Neural cell (in vitro differentiated cells): ENCODE measurements around the gene MYO9A. TPM values are rescaled to one million over a fixed set of nuclear protein-coding genes. Genes with fewer than 3 reads are reported as not detected.

Source experiments
- H2AFZ ChIP-seq: fragments of 200-600, 300-800 bp; sonication (generic), shearing (Covaris generic); 2 replicates; pipeline ENCODE4 v1.6.0; 2014; ENCODE audit warnings: low read depth, mild to moderate bottlenecking, antibody characterized with exemption, low read length, moderate library complexity
- H3F3A ChIP-seq: fragments of 200-600 bp; shearing (Covaris generic); 2 replicates; pipeline ENCODE4 v1.6.1; 2016; ENCODE audit warnings: mild to moderate bottlenecking, moderate library complexity, mixed read lengths, antibody characterized with exemption, low read length; ENCODE audit not compliant: insufficient read depth, poor library complexity, severe bottlenecking
- H3K27ac ChIP-seq: fragments of 200-600, 300-800 bp; sonication (generic), shearing (Covaris generic); 2 replicates; pipeline ENCODE4 v1.5.1; 2014; ENCODE audit warnings: mild to moderate bottlenecking, low read length, moderate library complexity
- H3K27me3 ChIP-seq: fragments of 300-800, 200-600 bp; sonication (generic), shearing (Covaris generic); 2 replicates; pipeline ENCODE4 v1.6.0; 2014; ENCODE audit warnings: mild to moderate bottlenecking, low read depth, low read length, moderate library complexity; ENCODE audit not compliant: insufficient read depth
- H3K36me3 ChIP-seq: fragments of 300-800, 200-600 bp; sonication (generic), shearing (Covaris generic); 2 replicates; pipeline ENCODE4 v1.5.1; 2014; ENCODE audit warnings: mild to moderate bottlenecking, antibody characterized with exemption, low read length, moderate library complexity; ENCODE audit not compliant: insufficient read depth
- H3K4me2 ChIP-seq: fragments of 300-800, 200-600 bp; sonication (generic), shearing (Covaris generic); 2 replicates; pipeline ENCODE4 v1.6.0; 2014; ENCODE audit warnings: mild to moderate bottlenecking, low read length
- H3K4me3 ChIP-seq: fragments of 300-800, 200-600 bp; sonication (generic), shearing (Covaris generic); 2 replicates; pipeline ENCODE4 v1.5.1; 2014; ENCODE audit warnings: mild to moderate bottlenecking, low read length, moderate library complexity
- H3K79me2 ChIP-seq: fragments of 200-600 bp; shearing (Covaris generic); replicated peaks from 2 replicates; pipeline ENCODE4 v1.6.0; 2014; ENCODE audit warnings: mild to moderate bottlenecking, low read length, moderate library complexity; ENCODE audit not compliant: insufficient read depth
- H3K9ac ChIP-seq: fragments of 300-800, 200-600 bp; sonication (generic), shearing (Covaris generic); 2 replicates; pipeline ENCODE4 v1.6.1; 2016; ENCODE audit warnings: mild to moderate bottlenecking, low read length, mixed read lengths
- H3K9me2 ChIP-seq: fragments of 200-600 bp; shearing (Covaris generic); 2 replicates; pipeline ENCODE4 v1.6.1; 2016; ENCODE audit warnings: mild to moderate bottlenecking, low read length, mixed read lengths; ENCODE audit not compliant: insufficient read depth
- H3K9me3 ChIP-seq: fragments of 200-600, 300-800 bp; sonication (generic), shearing (Covaris generic); 2 replicates; pipeline ENCODE4 v1.6.1; 2016; ENCODE audit warnings: mild to moderate bottlenecking, mixed run types, low read length, moderate library complexity, mixed read lengths
- H4K20me1 ChIP-seq: fragments of 200-600 bp; shearing (Covaris generic); 2 replicates; pipeline ENCODE4 v1.6.1; 2016; ENCODE audit warnings: mild to moderate bottlenecking, mixed run types; ENCODE audit not compliant: insufficient read depth
- EP300 ChIP-seq: fragments of 450-650 bp; conservative IDR thresholded peaks from 2 replicates; pipeline ENCODE4 v1.6.1; 2014; ENCODE audit warnings: antibody characterized with exemption, mild to moderate bottlenecking, moderate library complexity; ENCODE audit not compliant: poor library complexity, severe bottlenecking
- EZH2 ChIP-seq: fragments of 200-600, 300-800 bp; shearing (Covaris generic), sonication (generic); IDR thresholded peaks from 2 replicates; pipeline ENCODE4 v1.6.1; 2014; ENCODE audit warnings: antibody characterized with exemption, low read length, borderline replicate concordance, mild to moderate bottlenecking; ENCODE audit not compliant: insufficient read depth, poor library complexity, severe bottlenecking
- MXI1 ChIP-seq: fragments of 450-650 bp; conservative IDR thresholded peaks from 2 replicates; pipeline ENCODE4 v1.6.1; 2014; ENCODE audit warnings: antibody characterized with exemption, mild to moderate bottlenecking; ENCODE audit not compliant: poor library complexity, severe bottlenecking
- POLR2AphosphoS5 ChIP-seq: IDR thresholded peaks from 2 replicates; pipeline ENCODE4 v1.6.1; 2012
- RAD21 ChIP-seq: fragments of 450-650 bp; conservative IDR thresholded peaks from 2 replicates; pipeline ENCODE4 v1.6.1; 2014; ENCODE audit warnings: antibody characterized with exemption, mild to moderate bottlenecking, moderate library complexity
- SMC3 ChIP-seq: fragments of 450-650 bp; conservative IDR thresholded peaks from 2 replicates; pipeline ENCODE4 v1.6.1; 2014; ENCODE audit warnings: antibody characterized with exemption, mild to moderate bottlenecking, moderate library complexity; ENCODE audit not compliant: poor library complexity
- TAF1 ChIP-seq: IDR thresholded peaks from 2 replicates; pipeline ENCODE4 v1.6.1; 2012; ENCODE audit warnings: low read depth
- polyA plus RNA-seq: library from polyadenylated mRNA; depleted of rRNA; stranded (reverse); fragments of >200 nt; gene quantifications from 2 replicates; pipeline ENCODE4 v1.2.3, GENCODE V29; 2014
- TF ChIP-seq, protein P1 (sequence below): fragments of 450-650 bp; IDR thresholded peaks from 2 replicates; pipeline ENCODE4 v1.5.1; 2014; ENCODE audit warnings: antibody characterized with exemption, mild to moderate bottlenecking, moderate library complexity; ENCODE audit not compliant: poor library complexity, severe bottlenecking
- TF ChIP-seq, protein P2 (sequence below): IDR thresholded peaks from 2 replicates; pipeline ENCODE4 v1.6.1; 2012; ENCODE audit warnings: borderline replicate concordance

Gene MYO9A
- polyA plus RNA-seq, 1 donor from 2014 or later = 22.7 TPM

DNA sequence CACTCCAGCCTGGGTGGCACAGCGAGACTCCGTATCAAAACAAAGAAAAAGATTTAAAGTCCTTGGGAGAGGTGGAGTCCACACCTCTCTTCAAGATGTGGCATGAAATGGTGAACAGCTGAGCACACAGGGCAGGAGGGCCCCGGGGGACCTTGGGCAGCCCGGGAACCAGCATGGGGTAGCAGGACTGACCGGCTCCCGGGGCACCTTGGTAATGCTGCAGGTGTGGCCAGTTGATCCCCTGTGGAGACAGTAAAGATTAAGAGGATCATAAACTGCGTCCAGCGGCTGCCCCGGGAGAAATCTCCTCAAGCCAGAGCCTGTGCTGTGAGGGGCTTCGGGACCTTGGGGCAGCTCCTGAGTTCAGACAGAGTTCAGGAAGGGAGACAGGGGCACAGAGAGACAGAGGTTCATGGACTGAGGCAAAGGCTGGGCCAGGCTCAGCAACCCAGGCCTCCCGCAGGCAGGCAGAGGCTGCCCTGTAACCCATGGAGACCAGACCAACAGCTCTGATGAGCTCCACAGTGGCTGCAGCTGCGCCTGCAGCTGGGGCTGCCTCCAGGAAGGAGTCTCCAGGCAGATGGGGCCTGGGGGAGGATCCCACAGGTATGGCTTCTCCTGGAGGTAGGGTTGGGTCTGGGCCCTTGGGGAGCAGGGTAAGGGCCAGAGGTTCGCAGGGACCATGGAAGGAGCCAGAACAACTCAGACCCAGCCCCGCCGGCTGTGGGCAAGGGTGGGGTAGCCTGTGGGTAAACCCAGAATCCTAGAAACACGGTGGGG is 307.5 kb downstream of the MYO9A start, which contains the start of gene NR2E3:
NR2E3 (plus strand) TSS at position 299 of the 780 bp plus-strand sequence; CDS start at position 489, 190 bp downstream.
- Histone ChIP-seq H3K27me3 (no peaks in the 10 kb centered on the region), H3K9me2 (no peaks in the 10 kb centered on the region), H2AFZ (no peak within 1 kb of the TSS), H3K79me2 (no peaks in the 10 kb centered on the region), H3K4me3 (no peak within 1 kb of the TSS), H3F3A (no peaks in the 10 kb centered on the region), H3K36me3 (no peaks in the 10 kb centered on the region), H3K27ac (no peak within 1 kb of the TSS), H3K9ac (no peak within 1 kb of the TSS), H4K20me1 (no peaks in the 10 kb centered on the region), H3K4me2 (no peak within 1 kb of the TSS), H3K9me3 (no peaks in the 10 kb centered on the region)
- TF ChIP-seq EZH2 (no peak), EP300 (no peak), POLR2AphosphoS5 (no peak), MXI1 (no peak), SMC3 (no peak), TAF1 (no peak), RAD21 (no peak)
- TF ChIP-seq, protein P1, sequence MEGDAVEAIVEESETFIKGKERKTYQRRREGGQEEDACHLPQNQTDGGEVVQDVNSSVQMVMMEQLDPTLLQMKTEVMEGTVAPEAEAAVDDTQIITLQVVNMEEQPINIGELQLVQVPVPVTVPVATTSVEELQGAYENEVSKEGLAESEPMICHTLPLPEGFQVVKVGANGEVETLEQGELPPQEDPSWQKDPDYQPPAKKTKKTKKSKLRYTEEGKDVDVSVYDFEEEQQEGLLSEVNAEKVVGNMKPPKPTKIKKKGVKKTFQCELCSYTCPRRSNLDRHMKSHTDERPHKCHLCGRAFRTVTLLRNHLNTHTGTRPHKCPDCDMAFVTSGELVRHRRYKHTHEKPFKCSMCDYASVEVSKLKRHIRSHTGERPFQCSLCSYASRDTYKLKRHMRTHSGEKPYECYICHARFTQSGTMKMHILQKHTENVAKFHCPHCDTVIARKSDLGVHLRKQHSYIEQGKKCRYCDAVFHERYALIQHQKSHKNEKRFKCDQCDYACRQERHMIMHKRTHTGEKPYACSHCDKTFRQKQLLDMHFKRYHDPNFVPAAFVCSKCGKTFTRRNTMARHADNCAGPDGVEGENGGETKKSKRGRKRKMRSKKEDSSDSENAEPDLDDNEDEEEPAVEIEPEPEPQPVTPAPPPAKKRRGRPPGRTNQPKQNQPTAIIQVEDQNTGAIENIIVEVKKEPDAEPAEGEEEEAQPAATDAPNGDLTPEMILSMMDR = no peak
- TF ChIP-seq, protein P2, sequence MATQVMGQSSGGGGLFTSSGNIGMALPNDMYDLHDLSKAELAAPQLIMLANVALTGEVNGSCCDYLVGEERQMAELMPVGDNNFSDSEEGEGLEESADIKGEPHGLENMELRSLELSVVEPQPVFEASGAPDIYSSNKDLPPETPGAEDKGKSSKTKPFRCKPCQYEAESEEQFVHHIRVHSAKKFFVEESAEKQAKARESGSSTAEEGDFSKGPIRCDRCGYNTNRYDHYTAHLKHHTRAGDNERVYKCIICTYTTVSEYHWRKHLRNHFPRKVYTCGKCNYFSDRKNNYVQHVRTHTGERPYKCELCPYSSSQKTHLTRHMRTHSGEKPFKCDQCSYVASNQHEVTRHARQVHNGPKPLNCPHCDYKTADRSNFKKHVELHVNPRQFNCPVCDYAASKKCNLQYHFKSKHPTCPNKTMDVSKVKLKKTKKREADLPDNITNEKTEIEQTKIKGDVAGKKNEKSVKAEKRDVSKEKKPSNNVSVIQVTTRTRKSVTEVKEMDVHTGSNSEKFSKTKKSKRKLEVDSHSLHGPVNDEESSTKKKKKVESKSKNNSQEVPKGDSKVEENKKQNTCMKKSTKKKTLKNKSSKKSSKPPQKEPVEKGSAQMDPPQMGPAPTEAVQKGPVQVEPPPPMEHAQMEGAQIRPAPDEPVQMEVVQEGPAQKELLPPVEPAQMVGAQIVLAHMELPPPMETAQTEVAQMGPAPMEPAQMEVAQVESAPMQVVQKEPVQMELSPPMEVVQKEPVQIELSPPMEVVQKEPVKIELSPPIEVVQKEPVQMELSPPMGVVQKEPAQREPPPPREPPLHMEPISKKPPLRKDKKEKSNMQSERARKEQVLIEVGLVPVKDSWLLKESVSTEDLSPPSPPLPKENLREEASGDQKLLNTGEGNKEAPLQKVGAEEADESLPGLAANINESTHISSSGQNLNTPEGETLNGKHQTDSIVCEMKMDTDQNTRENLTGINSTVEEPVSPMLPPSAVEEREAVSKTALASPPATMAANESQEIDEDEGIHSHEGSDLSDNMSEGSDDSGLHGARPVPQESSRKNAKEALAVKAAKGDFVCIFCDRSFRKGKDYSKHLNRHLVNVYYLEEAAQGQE = no peak

DNA sequence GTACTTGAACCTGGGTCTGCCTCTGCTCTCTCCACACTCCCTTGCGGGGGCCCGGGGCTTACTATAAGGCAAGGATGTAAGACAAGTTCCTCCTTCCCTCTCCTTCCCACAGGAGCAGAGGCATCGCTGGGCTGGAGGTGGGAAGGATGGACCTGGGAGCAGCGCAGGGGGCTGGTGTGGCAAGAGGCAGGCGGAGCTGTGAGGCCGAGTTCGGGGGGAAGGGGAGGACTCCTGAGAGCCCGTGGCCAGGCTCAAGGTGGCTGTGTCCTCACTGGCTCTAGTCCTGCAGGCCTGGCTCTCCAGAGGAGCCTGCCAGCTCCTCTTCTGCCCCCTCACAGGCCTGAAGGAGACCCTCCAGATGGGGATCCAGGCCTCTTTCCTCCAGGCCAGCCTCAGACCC is 308.6 kb downstream of the MYO9A start:
- H3K9me3 ChIP-seq = no peaks in the 10 kb centered on the region
- H2AFZ ChIP-seq = no peak overlapping the region
- H4K20me1 ChIP-seq = no peaks in the 10 kb centered on the region
- H3K4me3 ChIP-seq = no peak overlapping the region
- H3K79me2 ChIP-seq = no peaks in the 10 kb centered on the region
- H3K36me3 ChIP-seq = no peaks in the 10 kb centered on the region
- H3F3A ChIP-seq = no peaks in the 10 kb centered on the region
- no peak overlapping the region for H3K4me2 ChIP-seq
- TF ChIP-seq EZH2 (no peak), SMC3 (no peak), POLR2AphosphoS5 (no peak), MXI1 (no peak), EP300 (no peak), RAD21 (no peak), TAF1 (no peak)
- TF ChIP-seq, protein P2 = no peak
- TF ChIP-seq, protein P1 = no peak
- no peaks in the 10 kb centered on the region for H3K9me2 ChIP-seq
- H3K27ac ChIP-seq = no peak overlapping the region
- no peaks in the 10 kb centered on the region for H3K27me3 ChIP-seq
- no peak overlapping the region for H3K9ac ChIP-seq
